Prostate gland (tissue), 2 donors: Measurements from ENCODE around the gene CNTN4. TPM values are rescaled to one million over a fixed set of nuclear protein-coding genes. Genes with fewer than 3 reads are reported as not detected.

Experiments used
- DNase-seq: peaks from one replicate; pipeline ENCODE4 v3.0.0-alpha.2; 2019; ENCODE audit warnings: low spot score
- H3K27ac ChIP-seq, 2 donors: fragments of 200-600 bp; sonication (generic); 2 replicates each; pipeline ENCODE4 v1.5.1; 2017 to 2019
- H3K27me3 ChIP-seq: fragments of 200-600 bp; sonication (generic); replicated peaks from 2 replicates; pipeline ENCODE4 v1.5.1; 2019; ENCODE audit not compliant: insufficient read depth
- H3K36me3 ChIP-seq, 2 donors: fragments of 200-600 bp; sonication (generic); 1 replicate in 1 of 2; 2 replicates in 1 of 2; pipeline versions ENCODE4 v1.5.1 to v1.8.1; 2017 to 2019
- H3K4me1 ChIP-seq: fragments of 200-600 bp; sonication (generic); replicated peaks from 2 replicates; pipeline ENCODE4 v1.5.1; 2019
- H3K4me3 ChIP-seq, 2 donors: fragments of 200-600 bp; sonication (generic); 2 replicates each; pipeline ENCODE4 v1.5.1; 2017 to 2019
- H3K9me3 ChIP-seq: fragments of 200-600 bp; sonication (generic); 2 replicates; pipeline ENCODE4 v1.5.1; 2017
- POLR2A ChIP-seq: fragments of 450-650 bp; IDR thresholded peaks from one replicate; pipeline ENCODE4 v1.6.1; 2016; ENCODE audit warnings: antibody characterized with exemption, mild to moderate bottlenecking
- POLR2AphosphoS5 ChIP-seq: sonication (generic); formaldehyde crosslinking; IDR thresholded peaks from one replicate; pipeline ENCODE4 v1.6.1; 2017; ENCODE audit warnings: antibody characterized with exemption
- WGBS: methylation state at CpG from one replicate; pipeline ENCODE4 v1.1.5; 2018; 5-methylcytosine and 5-hydroxymethylcytosine counted together
- intact Hi-C: fragments of 100-400 bp; cut with DNase I; formaldehyde crosslinking; loops from one replicate; pipeline ENCODE4 v1.14.2; 2022
- total RNA-seq, 2 donors: library from RNA; depleted of rRNA; stranded (reverse); fragments of >200 nt; gene quantifications; one replicate each; pipeline ENCODE4 v1.1.0, GENCODE V29; 2016
- TF ChIP-seq, protein P1 (sequence below), 4 experiments: fragments of 200-600 bp in 2 of 4; fragments of 450-650 bp in 2 of 4; sonication (generic) in 2 of 4; IDR thresholded peaks; 1 replicate in 3 of 4; 2 replicates in 1 of 4; pipeline ENCODE4 v1.5.1; 2016 to 2019; ENCODE audit warnings: antibody characterized with exemption in 4 of 4, mild to moderate bottlenecking in 2 of 4, moderate library complexity in 2 of 4

CNTN4 gene
- total RNA-seq, 2 donors from 2014 or later = 1.5 to 5.7 TPM

DNA sequence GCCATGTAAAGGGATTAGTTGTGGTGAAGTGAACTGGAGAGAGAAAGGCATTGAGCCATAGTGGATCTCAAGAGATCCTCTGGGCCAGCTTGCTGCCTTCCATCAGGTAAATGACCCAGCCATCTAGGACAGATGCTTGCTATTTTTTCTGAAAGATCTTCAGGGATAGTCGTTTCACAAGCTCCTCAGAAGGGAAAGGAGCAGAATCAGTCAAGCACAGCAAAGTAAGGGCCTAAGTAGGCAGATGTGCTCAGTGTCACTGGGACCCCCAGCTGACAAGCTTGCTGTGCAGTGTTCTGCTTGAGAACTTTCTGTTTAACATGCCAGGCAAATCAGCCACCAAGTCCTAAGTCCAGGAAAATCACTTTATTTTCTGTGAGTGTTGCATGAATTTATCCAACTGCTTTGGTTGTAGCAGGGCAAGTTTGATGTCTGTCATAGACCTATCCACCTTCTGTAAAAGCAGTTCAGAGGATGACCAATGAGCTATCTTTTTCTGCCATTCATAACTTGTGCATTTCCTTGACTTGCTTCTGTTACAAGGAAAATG, 691.7 kb downstream of the CNTN4 start:
- Histone ChIP-seq H3K4me3 (no peak overlapping the region), H3K27me3 (no peaks in the 10 kb centered on the region), H3K36me3 (no peaks in the 10 kb centered on the region), H3K9me3 (no peaks in the 10 kb centered on the region), H3K4me1 (no peaks in the 10 kb centered on the region), H3K27ac (no peak overlapping the region)
- TF ChIP-seq POLR2AphosphoS5 (no peak), POLR2A (no peak)
- TF ChIP-seq, protein P1, sequence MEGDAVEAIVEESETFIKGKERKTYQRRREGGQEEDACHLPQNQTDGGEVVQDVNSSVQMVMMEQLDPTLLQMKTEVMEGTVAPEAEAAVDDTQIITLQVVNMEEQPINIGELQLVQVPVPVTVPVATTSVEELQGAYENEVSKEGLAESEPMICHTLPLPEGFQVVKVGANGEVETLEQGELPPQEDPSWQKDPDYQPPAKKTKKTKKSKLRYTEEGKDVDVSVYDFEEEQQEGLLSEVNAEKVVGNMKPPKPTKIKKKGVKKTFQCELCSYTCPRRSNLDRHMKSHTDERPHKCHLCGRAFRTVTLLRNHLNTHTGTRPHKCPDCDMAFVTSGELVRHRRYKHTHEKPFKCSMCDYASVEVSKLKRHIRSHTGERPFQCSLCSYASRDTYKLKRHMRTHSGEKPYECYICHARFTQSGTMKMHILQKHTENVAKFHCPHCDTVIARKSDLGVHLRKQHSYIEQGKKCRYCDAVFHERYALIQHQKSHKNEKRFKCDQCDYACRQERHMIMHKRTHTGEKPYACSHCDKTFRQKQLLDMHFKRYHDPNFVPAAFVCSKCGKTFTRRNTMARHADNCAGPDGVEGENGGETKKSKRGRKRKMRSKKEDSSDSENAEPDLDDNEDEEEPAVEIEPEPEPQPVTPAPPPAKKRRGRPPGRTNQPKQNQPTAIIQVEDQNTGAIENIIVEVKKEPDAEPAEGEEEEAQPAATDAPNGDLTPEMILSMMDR (IDR thresholded peaks at IDR 0.05) = no peak
- intact Hi-C loops = no loop called here
- DNase-seq = no peak
- 42% methylated on average over 1 of the region's 1 CpG for WGBS

- WGBS = 96% methylated on average over 1 of the region's 1 CpG
- TF ChIP-seq POLR2AphosphoS5 (no peak), POLR2A (no peak)
- TF ChIP-seq, protein P1 (IDR thresholded peaks at IDR 0.05) = no peak
- no peak for DNase-seq
These were observed 693.8 kb downstream of the CNTN4 start for GRCh38 chr3:2792432-2792831.

GRCh38 chr3:2793987-2794386, 695.3 kb downstream of the CNTN4 start:
- no peak for DNase-seq
- Histone ChIP-seq H3K4me1 (no peaks in the 10 kb centered on the region), H3K4me3 (no peak overlapping the region), H3K36me3 (no peaks in the 10 kb centered on the region), H3K9me3 (no peaks in the 10 kb centered on the region), H3K27ac (no peak overlapping the region), H3K27me3 (no peaks in the 10 kb centered on the region)
- 73% methylated on average over 1 of the region's 1 CpG for WGBS
- TF ChIP-seq POLR2A (no peak), POLR2AphosphoS5 (no peak)
- TF ChIP-seq, protein P1 (IDR thresholded peaks at IDR 0.05) = no peak
- intact Hi-C loops = no loop called here

More at GRCh38 chr3:2792432-2792831, 693.8 kb downstream of the CNTN4 start:
- Histone ChIP-seq H3K4me3 (no peak overlapping the region), H3K4me1 (no peaks in the 10 kb centered on the region), H3K27ac (no peak overlapping the region), H3K27me3 (no peaks in the 10 kb centered on the region), H3K36me3 (no peaks in the 10 kb centered on the region), H3K9me3 (no peaks in the 10 kb centered on the region)
- intact Hi-C loops = no loop called here

DNA sequence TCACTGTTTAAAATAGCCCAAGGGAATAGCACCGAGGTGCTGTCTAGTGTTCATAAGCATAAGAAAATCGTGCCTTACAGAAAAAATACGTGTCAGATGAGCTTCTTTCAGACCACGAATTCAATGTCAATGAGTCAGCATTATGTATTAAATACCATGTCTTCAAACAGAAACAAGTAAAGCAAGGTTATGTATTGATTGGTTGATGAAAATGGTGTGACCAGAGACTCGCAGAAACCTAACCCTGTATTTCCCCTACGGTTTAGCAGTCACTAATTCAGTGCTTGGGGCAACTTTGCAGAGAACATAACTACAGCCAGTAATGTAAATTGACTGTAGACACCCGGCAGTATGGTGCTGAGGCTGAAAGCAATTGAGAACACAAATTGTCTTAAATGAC, 703.8 kb downstream of the CNTN4 start:
- Histone ChIP-seq H3K4me3 (no peak overlapping the region), H3K36me3 (no peaks in the 10 kb centered on the region), H3K27me3 (no peaks in the 10 kb centered on the region), H3K9me3 (no peaks in the 10 kb centered on the region), H3K4me1 (no peaks in the 10 kb centered on the region), H3K27ac (no peak overlapping the region)
- WGBS = 80% methylated on average over 7 of the region's 7 CpGs
- DNase-seq = no peak
- intact Hi-C loops = no loop called here
- TF ChIP-seq, protein P1 (IDR thresholded peaks at IDR 0.05) = no peak
- TF ChIP-seq POLR2A (no peak), POLR2AphosphoS5 (no peak)

DNA sequence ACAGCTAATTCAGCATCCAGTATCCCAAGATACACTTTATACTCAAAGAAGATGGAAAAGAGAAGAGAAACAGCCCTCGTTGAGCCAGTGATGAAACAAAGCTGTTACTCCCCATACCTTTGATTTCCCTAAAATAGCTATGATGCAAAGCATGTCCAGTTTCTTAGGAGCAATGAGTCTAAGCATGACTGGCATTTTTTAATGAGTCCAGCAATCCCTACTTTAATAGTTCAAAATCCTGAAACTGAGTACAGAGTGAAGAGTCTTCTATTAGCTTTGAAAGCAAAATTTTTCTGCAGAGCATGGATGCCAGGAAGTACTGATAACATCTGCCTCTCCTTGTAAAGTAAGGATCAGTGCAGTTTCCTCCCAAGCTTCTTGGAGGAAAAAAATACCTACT, 708.8 kb downstream of the CNTN4 start:
- TF ChIP-seq POLR2A (no peak), POLR2AphosphoS5 (no peak)
- TF ChIP-seq, protein P1 (IDR thresholded peaks at IDR 0.05) = no peak
- Histone ChIP-seq H3K4me1 (no peaks in the 10 kb centered on the region), H3K9me3 (no peaks in the 10 kb centered on the region), H3K4me3 (no peak overlapping the region), H3K36me3 (no peaks in the 10 kb centered on the region), H3K27ac (no peak overlapping the region), H3K27me3 (no peaks in the 10 kb centered on the region)
- intact Hi-C loops = no loop called here
- DNase-seq = no peak
- 62% methylated on average over 1 of the region's 1 CpG for WGBS
